Kidney (tissue), 14 donors: ENCODE results near the gene LRTM2. TPM values are rescaled to one million over a fixed set of nuclear protein-coding genes. Genes with fewer than 3 reads are reported as not detected.

Experiments used
- DNase-seq, 5 donors: peaks; one replicate each; pipeline ENCODE4 v3.0.0-alpha.2; 2013 to 2020
- FAIRE-seq: peaks from 2 replicates; lab custom pipeline; 2012; peaks lifted over from hg19 to GRCh38; lab: Jason Lieb, UNC
- H3K27ac ChIP-seq, 2 donors: one replicate each; pipeline ENCODE4 v1.7.0; 2013; ENCODE audit warnings: low read depth in 2 of 2, low read length in 2 of 2, inconsistent platforms in 1 of 2
- H3K27me3 ChIP-seq: one replicate; pipeline ENCODE4 v1.7.1; 2013; ENCODE audit warnings: low read length, inconsistent platforms; ENCODE audit not compliant: control insufficient read depth, insufficient read depth
- H3K36me3 ChIP-seq, 3 donors: one replicate each; pipeline versions ENCODE4 v1.7.0 to v1.7.1; 2013; ENCODE audit warnings: low read length in 3 of 3, control low read depth in 1 of 3, inconsistent platforms in 1 of 3; ENCODE audit not compliant: insufficient read depth in 3 of 3, control insufficient read depth in 2 of 3
- H3K4me1 ChIP-seq, 3 donors: one replicate each; pipeline versions ENCODE4 v1.7.0 to v1.7.1; 2013; ENCODE audit warnings: low read length in 3 of 3, inconsistent platforms in 1 of 3, low read depth in 1 of 3; ENCODE audit not compliant: control insufficient read depth in 2 of 3, insufficient read depth in 2 of 3
- H3K4me3 ChIP-seq, 3 donors: one replicate each; pipeline versions ENCODE4 v1.7.0 to v1.8.1; 2013; ENCODE audit warnings: low read length in 3 of 3, control low read depth in 1 of 3, inconsistent platforms in 1 of 3
- H3K9ac ChIP-seq, 3 donors: one replicate each; pipeline versions ENCODE4 v1.7.0 to v1.7.1; 2013; ENCODE audit warnings: low read length in 3 of 3, control low read depth in 1 of 3, inconsistent platforms in 1 of 3
- H3K9me3 ChIP-seq, 3 donors: one replicate each; pipeline versions ENCODE4 v1.7.0 to v1.7.1; 2013; ENCODE audit warnings: low read length in 3 of 3, control low read depth in 1 of 3, inconsistent platforms in 1 of 3; ENCODE audit not compliant: control insufficient read depth in 2 of 3, insufficient read depth in 1 of 3
- intact Hi-C: fragments of 100-400 bp; cut with DNase I; formaldehyde crosslinking; loops from one replicate; pipeline ENCODE4 v1.11.1; 2022
- polyA plus RNA-seq: library from polyadenylated mRNA; stranded (reverse); fragments of 350-450 nt; fragmentation: Illumina TruSeq; extraction: RNeasy Lipid Tissue Mini Kit (QIAGEN cat#74804); gene quantifications from one replicate; pipeline ENCODE4 v1.2.3, GENCODE V29; 2014; ENCODE audit warnings: low read depth, low replicate concordance; ENCODE audit not compliant: insufficient read depth
- total RNA-seq: library from RNA; stranded (reverse); fragmentation: NEBNext Ultra II Directional; extraction: Animal tissue kit (Norgen Biotek cat#: 25700); gene quantifications from one replicate; pipeline ENCODE4 v1.2.1, GENCODE V29; 2021
- TF ChIP-seq, protein P1 (sequence below): IDR thresholded peaks from 3 replicates; pipeline ENCODE4 v1.5.1; 2012; ENCODE audit warnings: mild to moderate bottlenecking, moderate library complexity, borderline replicate concordance; ENCODE audit not compliant: insufficient read depth; ENCODE audit errors: extremely low read depth
- donor health status: control.
- donor health status: control.
- donor health status: control.
- donor health status: control.
- donor health status: control.
- donor health status: DM: yes; HTN: yes; CAD: no.
- donor health status: Normal renal cell carcinoma (clear cell type).

Gene LRTM2
- total and polyA plus RNA-seq, 2 donors from 2014 or later, result not detected

DNA sequence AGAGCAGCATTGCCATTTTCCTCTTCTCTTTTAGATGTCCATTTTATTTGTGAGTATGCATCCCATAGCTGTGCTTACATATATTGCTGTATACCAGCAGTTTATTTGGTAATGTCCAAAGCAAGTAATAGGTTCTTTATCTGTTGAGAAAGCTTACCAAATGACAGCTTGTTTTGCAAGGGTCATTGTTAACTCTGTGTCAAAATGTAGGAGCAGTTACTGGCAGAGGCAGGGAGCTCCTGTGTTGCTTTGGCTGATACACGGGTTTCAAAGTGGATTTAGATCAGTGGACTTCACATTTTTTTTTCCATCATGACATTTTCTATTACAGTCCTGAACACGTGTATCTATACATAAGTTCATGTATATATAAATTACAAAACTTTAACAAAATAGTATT is 38.1 kb upstream of the LRTM2 start:
- Histone ChIP-seq H3K4me1 (peaks cover 0 to 2% (median 0%) of the 10 kb centered on the region in 3 donors), H3K9ac (no peak overlapping the region), H3K9me3 (no peaks in the 10 kb centered on the region), H3K27me3 (no peaks in the 10 kb centered on the region), H3K27ac (no peak overlapping the region), H3K36me3 (peaks cover 3 to 8% (median 7%) of the 10 kb centered on the region in 3 donors), H3K4me3 (no peak overlapping the region)
- intact Hi-C loops, result no loop called here
- no peak for FAIRE-seq
- TF ChIP-seq, protein P1, sequence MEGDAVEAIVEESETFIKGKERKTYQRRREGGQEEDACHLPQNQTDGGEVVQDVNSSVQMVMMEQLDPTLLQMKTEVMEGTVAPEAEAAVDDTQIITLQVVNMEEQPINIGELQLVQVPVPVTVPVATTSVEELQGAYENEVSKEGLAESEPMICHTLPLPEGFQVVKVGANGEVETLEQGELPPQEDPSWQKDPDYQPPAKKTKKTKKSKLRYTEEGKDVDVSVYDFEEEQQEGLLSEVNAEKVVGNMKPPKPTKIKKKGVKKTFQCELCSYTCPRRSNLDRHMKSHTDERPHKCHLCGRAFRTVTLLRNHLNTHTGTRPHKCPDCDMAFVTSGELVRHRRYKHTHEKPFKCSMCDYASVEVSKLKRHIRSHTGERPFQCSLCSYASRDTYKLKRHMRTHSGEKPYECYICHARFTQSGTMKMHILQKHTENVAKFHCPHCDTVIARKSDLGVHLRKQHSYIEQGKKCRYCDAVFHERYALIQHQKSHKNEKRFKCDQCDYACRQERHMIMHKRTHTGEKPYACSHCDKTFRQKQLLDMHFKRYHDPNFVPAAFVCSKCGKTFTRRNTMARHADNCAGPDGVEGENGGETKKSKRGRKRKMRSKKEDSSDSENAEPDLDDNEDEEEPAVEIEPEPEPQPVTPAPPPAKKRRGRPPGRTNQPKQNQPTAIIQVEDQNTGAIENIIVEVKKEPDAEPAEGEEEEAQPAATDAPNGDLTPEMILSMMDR, result no peak
- no peak for DNase-seq

GRCh38 chr12:1787714-1788113 is 32.7 kb upstream of the LRTM2 start:
- TF ChIP-seq, protein P1, result no peak
- H3K27me3 ChIP-seq, result no peaks in the 10 kb centered on the region
- FAIRE-seq (no peak), DNase-seq (no peak)
- no peak overlapping the region for H3K27ac ChIP-seq
- intact Hi-C loops, result no loop called here
- H3K9me3 ChIP-seq, result no peaks in the 10 kb centered on the region
- H3K4me3 ChIP-seq, result no peak overlapping the region
- no peaks in the 10 kb centered on the region for H3K4me1 ChIP-seq
- no peak overlapping the region for H3K9ac ChIP-seq
- peaks cover 3 to 13% (median 9%) of the 10 kb centered on the region in 3 donors for H3K36me3 ChIP-seq

DNA sequence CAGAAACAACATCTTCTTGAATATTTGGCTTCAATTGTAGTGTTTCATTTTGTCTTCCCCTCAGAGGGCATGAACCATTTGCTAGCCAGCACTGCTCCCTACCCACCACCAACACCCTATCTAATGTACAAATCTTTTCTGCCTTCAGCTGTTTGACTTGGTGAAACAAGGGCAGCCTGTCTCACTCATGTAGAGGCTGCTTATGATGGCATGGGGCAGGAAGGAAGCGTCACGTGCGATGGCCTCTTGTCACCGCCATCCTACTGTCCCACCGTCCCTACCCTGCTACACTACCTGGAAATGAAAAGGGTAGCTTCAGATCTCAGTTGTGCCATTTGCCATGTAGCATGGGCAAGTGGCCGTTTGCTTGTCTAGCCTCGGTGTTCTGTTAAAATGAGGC is 29.9 kb upstream of the LRTM2 start:
- peak in 1 of 5 donors; percentile 21 for DNase-seq

More for the DNA sequence above, 29.9 kb upstream of the LRTM2 start:
- Histone ChIP-seq H3K9ac (no peak overlapping the region), H3K36me3 (peaks cover 3 to 13% (median 9%) of the 10 kb centered on the region in 3 donors), H3K4me1 (peaks cover 0 to 8% (median 0%) of the 10 kb centered on the region in 3 donors), H3K27me3 (no peaks in the 10 kb centered on the region), H3K27ac (no peak overlapping the region), H3K4me3 (no peak overlapping the region), H3K9me3 (no peaks in the 10 kb centered on the region)
- intact Hi-C loops, result loop anchor here (5.0 to 10.0 kb wide), 2 partner anchors 138 to 144 kb away; no protein-coding TSS in a partner anchor
- no peak for FAIRE-seq
- TF ChIP-seq, protein P1, result no peak
